DND-41 (cell line): ENCODE data around the gene AKNA.

Experiments
- ATAC-seq: fragments of 200-7000 bp; cut with Tn5 transposase; 3 replicates; pipeline ENCODE4 v1.9.1; 2021; ENCODE audit warnings: low read depth; ENCODE audit not compliant: insufficient read depth
- DNase-seq: peaks from one replicate; pipeline ENCODE4 v3.0.0-alpha.2; 2020
- H2AFZ ChIP-seq: 2 replicates; pipeline ENCODE4 v1.6.0; 2012; ENCODE audit warnings: low read depth, low read length
- H3K27ac ChIP-seq: 2 replicates; pipeline ENCODE4 v1.5.1; 2012; ENCODE audit warnings: low read length, inconsistent platforms
- H3K27me3 ChIP-seq: fragments of 200-600 bp; sonication (generic); 2 replicates; pipeline ENCODE4 v1.6.0; 2012; ENCODE audit warnings: low read length, mild to moderate bottlenecking, inconsistent platforms; ENCODE audit not compliant: insufficient read depth, poor library complexity
- H3K36me3 ChIP-seq: 2 replicates; pipeline ENCODE4 v1.5.1; 2012; ENCODE audit warnings: low read length, inconsistent platforms; ENCODE audit not compliant: insufficient read depth
- H3K4me1 ChIP-seq: 2 replicates; pipeline ENCODE4 v1.5.1; 2012; ENCODE audit warnings: mild to moderate bottlenecking, low read length; ENCODE audit not compliant: insufficient read depth
- H3K4me2 ChIP-seq: 2 replicates; pipeline ENCODE4 v1.6.0; 2012; ENCODE audit warnings: mild to moderate bottlenecking, moderate library complexity, low read length, inconsistent platforms; ENCODE audit not compliant: insufficient read depth
- H3K4me3 ChIP-seq, 2 experiments: fragments of 200-600 bp in 1 of 2; shearing (Covaris generic) in 1 of 2; 2 replicates each; pipeline ENCODE4 v1.5.1; 2012 to 2016; ENCODE audit warnings: inconsistent platforms in 2 of 2, low read length in 2 of 2, mild to moderate bottlenecking in 2 of 2, low read depth in 1 of 2, moderate library complexity in 1 of 2
- H3K79me2 ChIP-seq: 2 replicates; pipeline ENCODE4 v1.6.0; 2012; ENCODE audit warnings: low read length, inconsistent platforms; ENCODE audit not compliant: insufficient read depth
- H3K9ac ChIP-seq: 2 replicates; pipeline ENCODE4 v1.6.0; 2012; ENCODE audit warnings: low read depth, mild to moderate bottlenecking, inconsistent platforms, low read length, moderate library complexity
- H3K9me3 ChIP-seq: 2 replicates; pipeline ENCODE4 v1.5.1; 2012; ENCODE audit warnings: low read length, moderate library complexity, mild to moderate bottlenecking, inconsistent platforms; ENCODE audit not compliant: insufficient read depth, severe bottlenecking
- H4K20me1 ChIP-seq: 2 replicates; pipeline ENCODE4 v1.6.0; 2012; ENCODE audit warnings: low read length; ENCODE audit not compliant: insufficient read depth
- EZH2 ChIP-seq: IDR thresholded peaks from 3 replicates; pipeline ENCODE4 v1.6.1; 2012; ENCODE audit warnings: borderline replicate concordance, low read depth, mild to moderate bottlenecking, moderate library complexity, low read length, inconsistent platforms; ENCODE audit not compliant: severe bottlenecking
- TF ChIP-seq, protein P1 (sequence below): IDR thresholded peaks from 2 replicates; pipeline ENCODE4 v1.5.1; 2012; ENCODE audit warnings: borderline replicate concordance, low read length, moderate library complexity, mild to moderate bottlenecking; ENCODE audit not compliant: poor library complexity, severe bottlenecking; ENCODE audit errors: extremely low read depth

The AKNA gene

GRCh38 chr9:114419796-114420195 lies 32.0 kb upstream of the AKNA start:
- ATAC-seq (no peak), DNase-seq (no peak)
- Histone ChIP-seq H3K4me3 (no peak overlapping the region), H3K4me2 (no peak overlapping the region), H3K4me1 (no peaks in the 10 kb centered on the region), H3K27me3 (no peaks in the 10 kb centered on the region), H4K20me1 (no peaks in the 10 kb centered on the region), H3K79me2 (no peaks in the 10 kb centered on the region), H3K9me3 (no peaks in the 10 kb centered on the region), H3K9ac (no peak overlapping the region), H3K27ac (no peak overlapping the region), H2AFZ (no peak overlapping the region), H3K36me3 (no peaks in the 10 kb centered on the region)
- TF ChIP-seq, protein P1, sequence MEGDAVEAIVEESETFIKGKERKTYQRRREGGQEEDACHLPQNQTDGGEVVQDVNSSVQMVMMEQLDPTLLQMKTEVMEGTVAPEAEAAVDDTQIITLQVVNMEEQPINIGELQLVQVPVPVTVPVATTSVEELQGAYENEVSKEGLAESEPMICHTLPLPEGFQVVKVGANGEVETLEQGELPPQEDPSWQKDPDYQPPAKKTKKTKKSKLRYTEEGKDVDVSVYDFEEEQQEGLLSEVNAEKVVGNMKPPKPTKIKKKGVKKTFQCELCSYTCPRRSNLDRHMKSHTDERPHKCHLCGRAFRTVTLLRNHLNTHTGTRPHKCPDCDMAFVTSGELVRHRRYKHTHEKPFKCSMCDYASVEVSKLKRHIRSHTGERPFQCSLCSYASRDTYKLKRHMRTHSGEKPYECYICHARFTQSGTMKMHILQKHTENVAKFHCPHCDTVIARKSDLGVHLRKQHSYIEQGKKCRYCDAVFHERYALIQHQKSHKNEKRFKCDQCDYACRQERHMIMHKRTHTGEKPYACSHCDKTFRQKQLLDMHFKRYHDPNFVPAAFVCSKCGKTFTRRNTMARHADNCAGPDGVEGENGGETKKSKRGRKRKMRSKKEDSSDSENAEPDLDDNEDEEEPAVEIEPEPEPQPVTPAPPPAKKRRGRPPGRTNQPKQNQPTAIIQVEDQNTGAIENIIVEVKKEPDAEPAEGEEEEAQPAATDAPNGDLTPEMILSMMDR, result no peak
- TF ChIP-seq EZH2, result no peak

- Histone ChIP-seq H3K36me3 (no peaks in the 10 kb centered on the region), H3K9ac (no peak overlapping the region), H3K4me1 (no peaks in the 10 kb centered on the region), H3K4me2 (no peak overlapping the region), H3K27ac (no peak overlapping the region), H3K9me3 (no peaks in the 10 kb centered on the region), H3K27me3 (no peaks in the 10 kb centered on the region), H4K20me1 (no peaks in the 10 kb centered on the region), H3K4me3 (no peak overlapping the region), H2AFZ (no peak overlapping the region), H3K79me2 (no peaks in the 10 kb centered on the region)
- TF ChIP-seq, protein P1, result no peak
- no peak for TF ChIP-seq EZH2
- ATAC-seq, result no peak
- no peak for DNase-seq
Measured at GRCh38 chr9:114418053-114418452, 30.3 kb upstream of the AKNA start.

DNA sequence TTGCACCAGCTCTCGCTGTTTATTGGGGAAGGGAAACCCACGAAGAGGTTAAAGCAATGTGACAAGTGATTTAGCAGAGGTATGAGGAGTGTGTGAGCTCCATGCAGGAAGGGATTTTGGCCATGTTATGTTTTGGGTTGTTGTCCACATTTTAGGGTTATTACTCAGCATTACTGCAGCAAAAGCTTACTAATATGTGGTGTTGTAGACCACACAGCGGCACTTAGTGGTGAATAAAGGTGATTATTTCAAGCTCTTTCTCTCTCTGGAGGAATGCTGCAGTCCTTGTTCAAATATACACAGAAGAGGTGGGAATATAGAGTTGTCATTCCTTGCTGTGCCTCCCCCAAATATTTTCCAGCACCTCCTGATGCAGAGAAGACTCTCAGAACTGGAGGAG lies 29.7 kb upstream of the AKNA start:
- TF ChIP-seq, protein P1, result no peak
- no peak for TF ChIP-seq EZH2

DNA sequence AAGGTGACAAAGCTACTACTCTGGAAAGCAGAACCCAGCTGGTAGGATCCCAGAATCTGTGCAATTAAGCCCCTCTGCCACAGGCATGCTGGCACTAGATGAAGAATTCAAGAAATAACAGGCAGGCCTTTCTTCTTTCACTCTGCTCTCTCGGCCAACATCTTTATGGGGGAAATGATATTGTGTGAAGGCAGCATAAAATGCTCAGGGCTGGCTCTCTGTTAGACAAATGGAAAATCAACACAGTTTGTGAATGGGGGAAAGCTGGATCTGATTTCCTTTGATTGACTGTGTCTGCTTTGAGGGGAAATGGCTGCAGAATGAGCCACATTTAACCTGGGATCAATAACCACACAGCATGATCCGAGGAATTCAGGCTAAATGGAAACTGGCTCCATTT lies 29.1 kb upstream of the AKNA start:
- TF ChIP-seq, protein P1, result no peak
- TF ChIP-seq EZH2, result no peak
- DNase-seq (no peak), ATAC-seq (no peak)
- Histone ChIP-seq H3K27ac (no peak overlapping the region), H3K27me3 (no peaks in the 10 kb centered on the region), H2AFZ (no peak overlapping the region), H3K4me2 (no peak overlapping the region), H3K4me3 (no peak overlapping the region), H3K79me2 (no peaks in the 10 kb centered on the region), H4K20me1 (no peaks in the 10 kb centered on the region), H3K9ac (no peak overlapping the region), H3K9me3 (no peaks in the 10 kb centered on the region), H3K36me3 (no peaks in the 10 kb centered on the region), H3K4me1 (no peaks in the 10 kb centered on the region)

More for the DNA sequence above, 29.7 kb upstream of the AKNA start:
- no peaks in the 10 kb centered on the region for H3K36me3 ChIP-seq
- H2AFZ ChIP-seq, result no peak overlapping the region
- ATAC-seq (no peak), DNase-seq (no peak)
- no peak overlapping the region for H3K9ac ChIP-seq
- no peak overlapping the region for H3K4me3 ChIP-seq
- H3K27me3 ChIP-seq, result no peaks in the 10 kb centered on the region
- no peaks in the 10 kb centered on the region for H3K79me2 ChIP-seq
- H3K4me1 ChIP-seq, result no peaks in the 10 kb centered on the region
- no peaks in the 10 kb centered on the region for H4K20me1 ChIP-seq
- H3K9me3 ChIP-seq, result no peaks in the 10 kb centered on the region
- H3K27ac ChIP-seq, result no peak overlapping the region
- H3K4me2 ChIP-seq, result no peak overlapping the region
